IgD-negative memory B cell (primary cell): ENCODE data around the gene NECAB3. TPM values are rescaled to one million over a fixed set of nuclear protein-coding genes. Genes with fewer than 3 reads are reported as not detected.
A peak's percentile ranks its signal among the peaks of the same experiment; 100 is the strongest.
"Not testable (repeated sequence)": the region's sequence is repeated elsewhere in the genome, so short reads cannot be mapped to it uniquely, and the experiment has no call there.

Experiments used
- H3K27ac Mint-ChIP-seq, 3 donors: one replicate each; pipeline ENCODE4 v1.8.0; 2020 to 2022; ENCODE audit warnings: mild to moderate bottlenecking in 3 of 3, mixed read lengths in 3 of 3, moderate library complexity in 1 of 3
- H3K27me3 Mint-ChIP-seq: one replicate; pipeline ENCODE4 v1.8.0; 2021; ENCODE audit warnings: mixed read lengths
- H3K36me3 Mint-ChIP-seq: one replicate; pipeline ENCODE4 v1.8.0; 2020; ENCODE audit warnings: mild to moderate bottlenecking, mixed read lengths
- H3K4me1 Mint-ChIP-seq, 3 donors: one replicate each; pipeline ENCODE4 v1.8.0; 2020 to 2022; ENCODE audit warnings: mixed read lengths in 3 of 3, mild to moderate bottlenecking in 1 of 3
- H3K4me3 Mint-ChIP-seq, 4 donors: one replicate each; pipeline ENCODE4 v1.8.0; 2020 to 2022; ENCODE audit warnings: mild to moderate bottlenecking in 4 of 4, mixed read lengths in 4 of 4, moderate library complexity in 3 of 4
- H3K9me3 Mint-ChIP-seq, 3 donors: one replicate each; pipeline ENCODE4 v1.8.0; 2020 to 2021; ENCODE audit warnings: mixed read lengths in 3 of 3, mild to moderate bottlenecking in 1 of 3
- polyA plus RNA-seq: library from polyadenylated mRNA; unstranded; fragments of 300-500 nt; fragmentation: Illumina TruSeq; gene quantifications from one replicate; pipeline ENCODE4 v1.2.3, GENCODE V29; 2021

Gene NECAB3
- polyA plus RNA-seq, 1 donor from 2014 or later, result 4.1 TPM

- H3K27me3 Mint-ChIP-seq, result no peaks in the 10 kb centered on the region
- peaks cover 13 to 19% (median 18%) of the 10 kb centered on the region in 3 donors for H3K4me1 Mint-ChIP-seq
- H3K36me3 Mint-ChIP-seq, result no peaks in the 10 kb centered on the region
- H3K9me3 Mint-ChIP-seq, result no peaks in the 10 kb centered on the region
- peak overlapping the region in 2 of 4 donors; percentile 52 to 86 for H3K4me3 Mint-ChIP-seq
- peak overlapping the region in 2 of 3 donors; percentile 4 to 26 for H3K27ac Mint-ChIP-seq
Observed at GRCh38 chr20:33647603-33648395, 26.4 kb downstream of the NECAB3 start.

GRCh38 chr20:33646959-33647602 is 27.1 kb downstream of the NECAB3 start:
- peaks cover 13 to 15% (median 13%) of the 10 kb centered on the region in 3 donors for H3K4me1 Mint-ChIP-seq
- not testable (repeated sequence) for H3K4me3 Mint-ChIP-seq, H3K27me3 Mint-ChIP-seq, H3K9me3 Mint-ChIP-seq, H3K36me3 Mint-ChIP-seq
- peak overlapping the region in 2 of 3 donors; percentile 4 to 26 for H3K27ac Mint-ChIP-seq

- Mint-ChIP-seq H3K27me3 (no peaks in the 10 kb centered on the region), H3K36me3 (no peaks in the 10 kb centered on the region), H3K27ac (no peak overlapping the region), H3K4me1 (peaks cover 12 to 13% (median 13%) of the 10 kb centered on the region in 3 donors), H3K4me3 (no peak overlapping the region), H3K9me3 (no peaks in the 10 kb centered on the region)
Observed at GRCh38 chr20:33646191-33646590, 28.0 kb downstream of the NECAB3 start.

- Mint-ChIP-seq H3K27ac (no peak overlapping the region), H3K36me3 (no peaks in the 10 kb centered on the region), H3K9me3 (no peaks in the 10 kb centered on the region), H3K27me3 (no peaks in the 10 kb centered on the region), H3K4me1 (peaks cover 12 to 13% (median 13%) of the 10 kb centered on the region in 3 donors), H3K4me3 (no peak overlapping the region)
Observed at GRCh38 chr20:33645396-33645795, 28.8 kb downstream of the NECAB3 start.

- Mint-ChIP-seq H3K27me3 (no peaks in the 10 kb centered on the region), H3K36me3 (no peaks in the 10 kb centered on the region), H3K9me3 (no peaks in the 10 kb centered on the region), H3K4me3 (no peak overlapping the region), H3K4me1 (peaks cover 12 to 13% (median 13%) of the 10 kb centered on the region in 3 donors), H3K27ac (no peak overlapping the region)
Observed at GRCh38 chr20:33645072-33645358, 29.2 kb downstream of the NECAB3 start.

- Mint-ChIP-seq H3K9me3 (no peaks in the 10 kb centered on the region), H3K4me3 (no peak overlapping the region), H3K4me1 (peaks cover 9 to 13% (median 12%) of the 10 kb centered on the region in 3 donors), H3K36me3 (peaks cover 1% of the 10 kb centered on the region), H3K27me3 (no peaks in the 10 kb centered on the region), H3K27ac (no peak overlapping the region)
Observed at GRCh38 chr20:33644313-33645071, 29.7 kb downstream of the NECAB3 start.

- peaks cover 10% of the 10 kb centered on the region for H3K36me3 Mint-ChIP-seq
- H3K27ac Mint-ChIP-seq, result no peak overlapping the region
- no peaks in the 10 kb centered on the region for H3K9me3 Mint-ChIP-seq
- H3K27me3 Mint-ChIP-seq, result no peaks in the 10 kb centered on the region
- peaks cover 0 to 3% (median 0%) of the 10 kb centered on the region in 3 donors for H3K4me1 Mint-ChIP-seq
- no peak overlapping the region for H3K4me3 Mint-ChIP-seq
Observed at GRCh38 chr20:33640287-33640686, 33.9 kb downstream of the NECAB3 start.

GRCh38 chr20:33636776-33637175 is 37.5 kb downstream of the NECAB3 start:
- no peak overlapping the region for H3K4me3 Mint-ChIP-seq
- no peaks in the 10 kb centered on the region for H3K27me3 Mint-ChIP-seq
- peaks cover 0 to 3% (median 0%) of the 10 kb centered on the region in 3 donors for H3K4me1 Mint-ChIP-seq
- peaks cover 11% of the 10 kb centered on the region for H3K36me3 Mint-ChIP-seq
- peak overlapping the region in 1 of 3 donors; percentile 14 for H3K27ac Mint-ChIP-seq
- H3K9me3 Mint-ChIP-seq, result no peaks in the 10 kb centered on the region

- Mint-ChIP-seq H3K36me3 (peaks cover 11% of the 10 kb centered on the region), H3K4me1 (peaks cover 0 to 3% (median 0%) of the 10 kb centered on the region in 3 donors), H3K27ac (no peak overlapping the region), H3K4me3 (no peak overlapping the region), H3K9me3 (no peaks in the 10 kb centered on the region), H3K27me3 (no peaks in the 10 kb centered on the region)
Observed at GRCh38 chr20:33635341-33635740, 38.9 kb downstream of the NECAB3 start.

- H3K27me3 Mint-ChIP-seq, H3K9me3 Mint-ChIP-seq, H3K4me3 Mint-ChIP-seq, H3K36me3 Mint-ChIP-seq, H3K4me1 Mint-ChIP-seq: not testable (repeated sequence)
- H3K27ac Mint-ChIP-seq, result peak overlapping the region in 2 of 3 donors; percentile 13 to 63
Observed at GRCh38 chr20:33631910-33632309, 42.3 kb downstream of the NECAB3 start.

GRCh38 chr20:33630507-33630906 is 43.7 kb downstream of the NECAB3 start:
- peaks cover 0 to 4% (median 1%) of the 10 kb centered on the region in 3 donors for H3K4me1 Mint-ChIP-seq
- peak overlapping the region in 1 of 3 donors; percentile 79 for H3K27ac Mint-ChIP-seq
- H3K27me3 Mint-ChIP-seq, result no peaks in the 10 kb centered on the region
- no peaks in the 10 kb centered on the region for H3K9me3 Mint-ChIP-seq
- peaks cover 9% of the 10 kb centered on the region for H3K36me3 Mint-ChIP-seq
- H3K4me3 Mint-ChIP-seq, result no peak overlapping the region

GRCh38 chr20:33629979-33630378 is 44.2 kb downstream of the NECAB3 start:
- H3K36me3 Mint-ChIP-seq, result peaks cover 12% of the 10 kb centered on the region
- H3K4me3 Mint-ChIP-seq, result no peak overlapping the region
- H3K9me3 Mint-ChIP-seq, result no peaks in the 10 kb centered on the region
- H3K27me3 Mint-ChIP-seq, result no peaks in the 10 kb centered on the region
- peaks cover 2 to 5% (median 4%) of the 10 kb centered on the region in 3 donors for H3K4me1 Mint-ChIP-seq
- peak overlapping the region in 1 of 3 donors; percentile 79 for H3K27ac Mint-ChIP-seq

- Mint-ChIP-seq H3K9me3 (peaks cover 0 to under 1% (median 0%) of the 10 kb centered on the region in 3 donors), H3K4me3 (no peak overlapping the region), H3K4me1 (peaks cover 2 to 9% (median 8%) of the 10 kb centered on the region in 3 donors), H3K27me3 (no peaks in the 10 kb centered on the region), H3K27ac (no peak overlapping the region), H3K36me3 (peaks cover 14% of the 10 kb centered on the region)
Observed at GRCh38 chr20:33629533-33629932, 44.7 kb downstream of the NECAB3 start.

GRCh38 chr20:33627577-33628216 is 46.5 kb downstream of the NECAB3 start:
- Mint-ChIP-seq H3K4me3 (no peak overlapping the region), H3K4me1 (peaks cover 6 to 14% (median 13%) of the 10 kb centered on the region in 3 donors), H3K27me3 (no peaks in the 10 kb centered on the region), H3K36me3 (peaks cover 12% of the 10 kb centered on the region), H3K27ac (no peak overlapping the region), H3K9me3 (peaks cover 0 to 4% (median 0%) of the 10 kb centered on the region in 3 donors)

- H3K4me3 Mint-ChIP-seq, result peak overlapping the region in 1 of 4 donors; percentile 10
- H3K36me3 Mint-ChIP-seq, result peaks cover 12% of the 10 kb centered on the region
- H3K27me3 Mint-ChIP-seq, result no peaks in the 10 kb centered on the region
- H3K4me1 Mint-ChIP-seq, result peaks cover 10 to 21% (median 15%) of the 10 kb centered on the region in 3 donors
- peak overlapping the region in 2 of 3 donors; percentile 27 to 47 for H3K27ac Mint-ChIP-seq
- peaks cover 0 to 4% (median 0%) of the 10 kb centered on the region in 3 donors for H3K9me3 Mint-ChIP-seq
Observed at GRCh38 chr20:33626190-33626589, 48.0 kb downstream of the NECAB3 start.
